ENCODE measurements around the gene EPHB1. TPM values are rescaled to one million over a fixed set of nuclear protein-coding genes. Genes with fewer than 3 reads are reported as not detected.

The EPHB1 gene
- total RNA-seq, 1 experiment from 2014 or later, result 0.86 TPM

- no TSS peak for BruUV-seq (replicated peaks)
- ATAC-seq (no peak), DNase-seq (ENCODE audit: low read depth, low spot score) (no peak)
- H2AFZ ChIP-seq (ENCODE audit: low read depth, low read length, poor library complexity, severe bottlenecking), result no peak overlapping the region
- intact Hi-C loops (cut with micrococcal nuclease), result no loop called here
- CTCF ChIA-PET, result no interaction called here
- H3K27ac ChIP-seq (ENCODE audit: low read depth, low read length), result no peak overlapping the region
- POLR2A ChIA-PET, result no interaction called here
- no peaks in the 10 kb centered on the region for H4K20me1 ChIP-seq (ENCODE audit: insufficient read depth)
- no peak overlapping the region for H3K9ac ChIP-seq (ENCODE audit: low read length)
- H3K27me3 ChIP-seq (ENCODE audit: insufficient read depth, low read length), result peaks cover 17% of the 10 kb centered on the region
- H3K79me2 ChIP-seq (ENCODE audit: insufficient read depth, low read length), result no peaks in the 10 kb centered on the region
- H3K36me3 ChIP-seq (ENCODE audit: control insufficient read depth in 1 of 2, insufficient read depth in 2 of 2, low read length in 2 of 2), result no peaks in the 10 kb centered on the region
- RAD21 ChIA-PET (ENCODE audit: low non-redundant PET in 1 of 2, low total read pairs in 2 of 2, uncharacterized antibody in 2 of 2, unreplicated experiment in 2 of 2), result no interaction called here
- no peak overlapping the region for H3K4me3 ChIP-seq (replicated peaks in 1 of 2; ENCODE audit: low read depth in 1 of 2, low read length in 2 of 2)
- no peaks in the 10 kb centered on the region for H3K9me2 ChIP-seq (ENCODE audit: insufficient read depth)
- H3K9me3 ChIP-seq (ENCODE audit: control insufficient read depth in 1 of 2, insufficient read depth in 1 of 2, low read depth in 1 of 2, low read length in 2 of 2), result no peaks in the 10 kb centered on the region
- TF ChIP-seq POLR2AphosphoS5 (IDR thresholded peaks at IDR 0.05; ENCODE audit: low read depth, low read length), result no peak
- TF ChIP-seq SRF (IDR thresholded peaks at IDR 0.05; ENCODE audit: low read depth), result no peak
- TF ChIP-seq ZFX (IDR thresholded peaks at IDR 0.05), result no peak
- TF ChIP-seq EZH2 (IDR thresholded peaks at IDR 0.05), result no peak
- peaks cover 0 to 5% of the 10 kb centered on the region in 2 experiments; a peak in 2 of 4 replicates for H3K4me1 ChIP-seq (ENCODE audit: control insufficient read depth in 1 of 2, insufficient read depth in 2 of 2, low read length in 2 of 2)
- H3K4me2 ChIP-seq (ENCODE audit: low read length), result no peak overlapping the region
Observed at GRCh38 chr3:134852132-134852531, 57.1 kb downstream of the EPHB1 start.

DNA sequence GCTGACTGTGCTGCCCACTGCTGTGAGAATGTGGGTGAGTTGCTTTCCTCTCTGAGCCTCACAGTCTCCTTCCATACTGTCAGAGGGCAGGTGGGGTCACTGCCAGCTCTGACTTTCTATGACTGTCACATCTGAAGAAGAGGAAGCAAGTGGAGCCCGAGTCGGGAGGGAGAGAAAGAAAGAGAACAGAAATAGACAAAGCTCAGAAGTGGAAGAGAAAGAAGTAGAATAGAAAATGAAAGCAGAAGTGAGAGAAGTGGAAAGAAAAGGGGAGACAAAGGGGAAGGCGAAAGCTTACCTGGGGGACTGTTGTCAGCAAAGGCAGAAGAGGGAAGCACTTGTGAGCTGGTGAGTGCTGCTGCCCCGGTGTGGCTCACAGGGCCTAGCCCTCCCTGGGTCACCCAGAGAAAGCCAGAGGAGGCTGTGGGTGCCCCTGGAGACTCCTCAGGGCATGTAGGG, 57.9 kb downstream of the EPHB1 start:
- BruUV-seq (replicated peaks), result no TSS peak
- Histone ChIP-seq H3K36me3 (ENCODE audit: control insufficient read depth in 1 of 2, insufficient read depth in 2 of 2, low read length in 2 of 2) (no peaks in the 10 kb centered on the region), H3K4me3 (replicated peaks in 1 of 2; ENCODE audit: low read depth in 1 of 2, low read length in 2 of 2) (no peak overlapping the region), H3K9ac (ENCODE audit: low read length) (no peak overlapping the region), H3K27me3 (ENCODE audit: insufficient read depth, low read length) (peaks cover 17% of the 10 kb centered on the region), H4K20me1 (ENCODE audit: insufficient read depth) (no peaks in the 10 kb centered on the region), H3K9me3 (ENCODE audit: control insufficient read depth in 1 of 2, insufficient read depth in 1 of 2, low read depth in 1 of 2, low read length in 2 of 2) (no peaks in the 10 kb centered on the region), H3K27ac (ENCODE audit: low read depth, low read length) (no peak overlapping the region), H3K79me2 (ENCODE audit: insufficient read depth, low read length) (no peaks in the 10 kb centered on the region), H3K9me2 (ENCODE audit: insufficient read depth) (no peaks in the 10 kb centered on the region), H2AFZ (ENCODE audit: low read depth, low read length, poor library complexity, severe bottlenecking) (no peak overlapping the region), H3K4me1 (ENCODE audit: control insufficient read depth in 1 of 2, insufficient read depth in 2 of 2, low read length in 2 of 2) (no peaks in the 10 kb centered on the region), H3K4me2 (ENCODE audit: low read length) (no peak overlapping the region)
- ChIA-PET RAD21 (ENCODE audit: low non-redundant PET in 1 of 2, low total read pairs in 2 of 2, uncharacterized antibody in 2 of 2, unreplicated experiment in 2 of 2) (no interaction called here), POLR2A (no interaction called here), CTCF (no interaction called here)
- DNase-seq (ENCODE audit: low read depth, low spot score), result no peak
- intact Hi-C loops (cut with micrococcal nuclease), result no loop called here
- no peak for TF ChIP-seq SRF (IDR thresholded peaks at IDR 0.05; ENCODE audit: low read depth)
- TF ChIP-seq ZFX (IDR thresholded peaks at IDR 0.05), result no peak
- ATAC-seq, result no peak

DNA sequence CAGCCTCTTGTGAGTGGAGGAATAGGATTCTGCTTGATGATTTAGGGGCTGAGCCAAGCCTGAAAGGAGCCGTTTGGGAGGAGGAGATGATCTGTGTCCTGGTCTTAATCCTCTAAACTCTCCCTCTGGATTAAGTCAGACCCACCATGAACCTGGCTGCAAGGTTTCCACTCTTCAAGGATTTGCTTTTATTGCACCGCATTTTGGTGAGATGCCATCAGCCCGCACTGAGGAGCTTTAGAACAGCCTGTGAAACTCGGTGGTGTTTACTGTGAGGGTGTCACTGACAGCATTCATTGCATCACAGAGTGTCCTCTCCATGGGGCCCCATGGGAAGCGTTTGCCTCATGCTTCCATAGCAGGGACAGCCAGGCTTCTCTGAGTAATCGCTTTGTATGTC, 59.2 kb downstream of the EPHB1 start:
- no peak overlapping the region for H3K27ac ChIP-seq (ENCODE audit: low read depth, low read length)
- ChIA-PET CTCF (no interaction called here), RAD21 (ENCODE audit: low non-redundant PET in 1 of 2, low total read pairs in 2 of 2, uncharacterized antibody in 2 of 2, unreplicated experiment in 2 of 2) (no interaction called here), POLR2A (no interaction called here)
- H4K20me1 ChIP-seq (ENCODE audit: insufficient read depth), result no peaks in the 10 kb centered on the region
- H3K4me1 ChIP-seq (ENCODE audit: control insufficient read depth in 1 of 2, insufficient read depth in 2 of 2, low read length in 2 of 2), result no peaks in the 10 kb centered on the region
- H3K9ac ChIP-seq (ENCODE audit: low read length), result no peak overlapping the region
- no peaks in the 10 kb centered on the region for H3K79me2 ChIP-seq (ENCODE audit: insufficient read depth, low read length)
- peaks cover 24% of the 10 kb centered on the region for H3K27me3 ChIP-seq (ENCODE audit: insufficient read depth, low read length)
- no peaks in the 10 kb centered on the region for H3K9me2 ChIP-seq (ENCODE audit: insufficient read depth)
- intact Hi-C loops (cut with micrococcal nuclease), result no loop called here
- DNase-seq (ENCODE audit: low read depth, low spot score), result no peak
- no peaks in the 10 kb centered on the region for H3K36me3 ChIP-seq (ENCODE audit: control insufficient read depth in 1 of 2, insufficient read depth in 2 of 2, low read length in 2 of 2)
- no peak for TF ChIP-seq EZH2phosphoT487 (IDR thresholded peaks at IDR 0.05; ENCODE audit: borderline replicate concordance)
- TF ChIP-seq CEBPB (IDR thresholded peaks at IDR 0.05; ENCODE audit: low read depth), result no peak
- no peak for TF ChIP-seq POLR2AphosphoS5 (IDR thresholded peaks at IDR 0.05; ENCODE audit: low read depth, low read length)
- no peak for TF ChIP-seq TCF7L2 (IDR thresholded peaks at IDR 0.05; ENCODE audit: borderline replicate concordance, extremely low read depth, insufficient read depth, insufficient read length)
- TF ChIP-seq EZH2 (IDR thresholded peaks at IDR 0.05), result no peak
- TF ChIP-seq POLR2A (IDR thresholded peaks at IDR 0.05; ENCODE audit: borderline replicate concordance, extremely low read depth, insufficient read depth, insufficient read length), result no peak
- no peak for TF ChIP-seq FOSL1 (IDR thresholded peaks at IDR 0.05; ENCODE audit: low read depth)
- H3K4me3 ChIP-seq (replicated peaks in 1 of 2; ENCODE audit: low read depth in 1 of 2, low read length in 2 of 2), result no peak overlapping the region
- BruUV-seq (replicated peaks), result no TSS peak
- ATAC-seq, result no peak
- no peak overlapping the region for H3K4me2 ChIP-seq (ENCODE audit: low read length)
- no peak overlapping the region for H2AFZ ChIP-seq (ENCODE audit: low read depth, low read length, poor library complexity, severe bottlenecking)
- H3K9me3 ChIP-seq (ENCODE audit: control insufficient read depth in 1 of 2, insufficient read depth in 1 of 2, low read depth in 1 of 2, low read length in 2 of 2), result no peaks in the 10 kb centered on the region

Measured in HCT116 (cell line).